Endothelial cell of umbilical vein (primary cell): ENCODE results near the gene AURKB. TPM values are rescaled to one million over a fixed set of nuclear protein-coding genes. Genes with fewer than 3 reads are reported as not detected.

Experiments
- BruUV-seq: library from RNA; stranded (reverse); fragments of 400-500 nt; replicated peaks from 2 replicates; lab custom pipeline; 2021; lab: Mats Ljungman, UMichigan
- CTCF ChIA-PET: fragments of 300-600, 350-600 bp; sonication (Branson Sonifier 250); formaldehyde crosslinking; loops from one replicate; lab custom pipeline; 2021; ENCODE audit warnings: antibody characterized with exemption, inconsistent platforms; lab: Charles Lee
- POLR2A ChIA-PET: fragments of 300-600, 350-600 bp; sonication (Branson Sonifier 250); formaldehyde crosslinking; loops from one replicate; lab custom pipeline; 2021; ENCODE audit warnings: antibody characterized with exemption, inconsistent platforms; lab: Charles Lee
- DNase-seq: peaks from one replicate; pipeline ENCODE4 v3.0.0-alpha.2; 2011; ENCODE audit warnings: low read depth, low spot score
- FAIRE-seq: peaks from 2 replicates; lab custom pipeline; 2011; peaks lifted over from hg19 to GRCh38; lab: Jason Lieb, UNC
- H2AFZ ChIP-seq: 2 replicates; pipeline ENCODE4 v1.6.0; 2012; ENCODE audit warnings: low read depth, low read length, control low read depth, inconsistent platforms
- H3K27ac ChIP-seq: 2 replicates; pipeline ENCODE4 v1.5.1; 2011; ENCODE audit warnings: low read depth, mild to moderate bottlenecking, control low read depth, low read length, moderate library complexity; ENCODE audit not compliant: insufficient read depth
- H3K27me3 ChIP-seq, 2 experiments: 2 replicates each; pipeline versions ENCODE4 v1.6.0 to v1.6.1; 2011; ENCODE audit warnings: low read length in 2 of 2, mixed read lengths in 1 of 2; ENCODE audit not compliant: control insufficient read depth in 2 of 2, insufficient read depth in 2 of 2
- H3K36me3 ChIP-seq, 2 experiments: 2 replicates in 1 of 2; 3 replicates in 1 of 2; pipeline ENCODE4 v1.5.1; 2011; ENCODE audit warnings: low read length in 2 of 2, mild to moderate bottlenecking in 1 of 2, moderate library complexity in 1 of 2; ENCODE audit not compliant: control insufficient read depth in 2 of 2, insufficient read depth in 2 of 2; ENCODE audit errors: extremely low read depth in 1 of 2
- H3K4me1 ChIP-seq: 3 replicates; pipeline ENCODE4 v1.5.1; 2011; ENCODE audit warnings: mild to moderate bottlenecking, low read length; ENCODE audit not compliant: control insufficient read depth, insufficient read depth; ENCODE audit errors: extremely low read depth
- H3K4me2 ChIP-seq: 2 replicates; pipeline ENCODE4 v1.6.1; 2011; ENCODE audit warnings: low read length, control low read depth, mixed read lengths; ENCODE audit not compliant: insufficient read depth
- H3K4me3 ChIP-seq, 3 experiments: fragments of 200-600 bp in 1 of 3; sonication (generic), shearing (Covaris generic) in 1 of 3; replicated peaks in 1 of 3; 2 replicates each; pipeline ENCODE4 v1.5.1; 2011 to 2016; ENCODE audit warnings: control low read depth in 3 of 3, low read length in 3 of 3, mild to moderate bottlenecking in 2 of 3, inconsistent platforms in 1 of 3, low read depth in 1 of 3, moderate library complexity in 1 of 3; ENCODE audit not compliant: insufficient read depth in 1 of 3
- H3K79me2 ChIP-seq: 2 replicates; pipeline ENCODE4 v1.6.0; 2012; ENCODE audit warnings: low read length, inconsistent platforms; ENCODE audit not compliant: control insufficient read depth, insufficient read depth
- H3K9ac ChIP-seq: replicated peaks from 2 replicates; pipeline ENCODE3; 2011; ENCODE audit warnings: low read length, control low read depth; ENCODE audit not compliant: insufficient read depth; ENCODE audit errors: extremely low read depth
- H3K9me1 ChIP-seq: replicated peaks from 3 replicates; pipeline ENCODE4 v1.6.0; 2011; ENCODE audit warnings: mild to moderate bottlenecking, low read length; ENCODE audit not compliant: control insufficient read depth, insufficient read depth; ENCODE audit errors: extremely low read depth
- H3K9me3 ChIP-seq: replicated peaks from 2 replicates; pipeline ENCODE4 v1.5.1; 2012; ENCODE audit warnings: low read length, inconsistent platforms; ENCODE audit not compliant: control insufficient read depth, insufficient read depth
- H4K20me1 ChIP-seq: replicated peaks from 2 replicates; pipeline ENCODE3; 2011; ENCODE audit warnings: mild to moderate bottlenecking, low read length; ENCODE audit not compliant: control insufficient read depth, insufficient read depth; ENCODE audit errors: extremely low read depth
- CTCF ChIP-seq, 2 donors: IDR thresholded peaks; 1 replicate in 1 of 2; 2 replicates in 1 of 2; pipeline ENCODE4 v1.5.1; 2011; ENCODE audit warnings: low read length in 2 of 2, mild to moderate bottlenecking in 2 of 2, moderate library complexity in 2 of 2, control low read depth in 1 of 2, inconsistent platforms in 1 of 2, low read depth in 1 of 2; ENCODE audit not compliant: insufficient read depth in 1 of 2; ENCODE audit errors: extremely low read depth in 1 of 2
- EZH2 ChIP-seq: IDR thresholded peaks from 2 replicates; pipeline ENCODE4 v1.6.1; 2012; ENCODE audit warnings: borderline replicate concordance, low read depth, mild to moderate bottlenecking, moderate library complexity, low read length, inconsistent platforms; ENCODE audit not compliant: severe bottlenecking
- FOS ChIP-seq: IDR thresholded peaks from 2 replicates; pipeline ENCODE4 v1.6.1; 2011; ENCODE audit warnings: mild to moderate bottlenecking, low read length, moderate library complexity, borderline replicate concordance; ENCODE audit not compliant: insufficient read depth
- GATA2 ChIP-seq: IDR thresholded peaks from 2 replicates; pipeline ENCODE4 v1.7.0; 2011; ENCODE audit warnings: low read depth, mild to moderate bottlenecking, moderate library complexity, mixed read lengths, low read length; ENCODE audit not compliant: insufficient read length, insufficient read depth
- JUN ChIP-seq: IDR thresholded peaks from 2 replicates; pipeline ENCODE4 v1.6.1; 2011; ENCODE audit warnings: borderline replicate concordance, low read depth; ENCODE audit not compliant: insufficient read length, insufficient read depth
- MAX ChIP-seq: IDR thresholded peaks from 2 replicates; pipeline ENCODE4 v1.6.1; 2011; ENCODE audit not compliant: insufficient read depth, insufficient read length
- MYC ChIP-seq: IDR thresholded peaks from one replicate; pipeline ENCODE4 v1.6.1; 2011; ENCODE audit warnings: mild to moderate bottlenecking, low read depth, low read length
- POLR2A ChIP-seq: IDR thresholded peaks from 2 replicates; pipeline ENCODE4 v1.6.1; 2012; ENCODE audit warnings: low read depth, mild to moderate bottlenecking, control low read depth, low read length
- POLR2AphosphoS5 ChIP-seq: IDR thresholded peaks from 2 replicates; pipeline ENCODE4 v1.6.1; 2012; ENCODE audit warnings: low read depth, mild to moderate bottlenecking, control low read depth, low read length, moderate library complexity; ENCODE audit not compliant: insufficient read depth
- dilution Hi-C: fragments of 300-500 bp; cut with MboI; formaldehyde crosslinking; loops from one replicate; pipeline ENCODE4 v1.15.0; 2019; ENCODE audit warnings: low sequenced_read_pairs; ENCODE audit not compliant: extremely low pct_ligation_motif_present
- intact Hi-C: fragments of 100-400 bp; cut with micrococcal nuclease; formaldehyde crosslinking; loops from one replicate; pipeline ENCODE4 v1.10.0; 2022
- polyA plus RNA-seq, 4 experiments: library from polyadenylated mRNA; depleted of rRNA in 3 of 4; stranded (reverse) in 3 of 4; unstranded in 1 of 4; fragments of >200 nt; gene quantifications; 2 replicates each; pipeline versions ENCODE4 v1.2.1 to v1.2.3, GENCODE V29; 2011 to 2012; ENCODE audit warnings: missing spikeins in 1 of 4
- total RNA-seq: library from RNA; stranded (reverse); gene quantifications from 2 replicates; pipeline ENCODE4 v1.2.3, GENCODE V29; 2021

The AURKB gene
- total and polyA plus RNA-seq, 2 donors (not counting 3 experiments of a cell fraction or from before 2014, with no cell fraction given): 67.8 to 107 TPM

DNA sequence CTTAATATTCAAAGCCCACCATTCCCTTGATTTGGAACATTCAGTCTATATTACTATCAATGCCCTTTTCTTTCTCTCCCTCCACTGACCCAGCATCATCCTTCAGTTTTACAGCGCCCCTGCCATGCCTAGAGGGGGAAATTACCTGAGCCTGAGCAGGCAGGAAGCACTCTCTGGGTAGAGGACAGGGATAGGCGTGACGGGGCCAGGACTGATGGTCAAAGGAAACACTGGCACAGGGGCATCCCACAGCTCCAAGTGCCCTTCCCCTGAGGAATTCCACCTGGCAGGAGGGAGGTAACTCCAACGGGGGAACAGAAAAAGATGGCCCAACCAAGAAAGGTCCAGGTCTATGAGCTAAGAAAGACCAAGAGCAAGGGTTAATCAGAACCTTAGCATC, 27.5 kb upstream of the AURKB start:
- Histone ChIP-seq H3K9me3 (no peaks in the 10 kb centered on the region), H3K9ac (no peak overlapping the region), H3K4me2 (no peak overlapping the region), H3K9me1 (no peaks in the 10 kb centered on the region), H3K36me3 (peaks cover 2 to 36% of the 10 kb centered on the region in 2 experiments), H3K27me3 (no peaks in the 10 kb centered on the region), H3K4me1 (no peaks in the 10 kb centered on the region), H3K79me2 (peaks cover 2% of the 10 kb centered on the region), H2AFZ (no peak overlapping the region), H3K4me3 (no peak overlapping the region), H3K27ac (no peak overlapping the region), H4K20me1 (no peaks in the 10 kb centered on the region)
- FAIRE-seq (no peak), DNase-seq (no peak)
- BruUV-seq: no TSS peak
- POLR2A ChIA-PET: no interaction called here
- dilution Hi-C loops (loop anchor here (10.0 kb wide), 1 partner anchor 67 kb away; no protein-coding TSS in a partner anchor), intact Hi-C loops (no loop called here)
- no peak for TF ChIP-seq MYC
- TF ChIP-seq JUN: no peak
- no peak for TF ChIP-seq MAX
- no peak for TF ChIP-seq CTCF (IDR thresholded peaks at IDR 0.05; ENCODE audit: extremely low read depth in 1 of 2, insufficient read depth in 1 of 2, low read depth in 1 of 2, low read length in 2 of 2)
- TF ChIP-seq POLR2A: no peak
- TF ChIP-seq FOS: no peak
- TF ChIP-seq EZH2: no peak
- no peak for TF ChIP-seq POLR2AphosphoS5
- TF ChIP-seq GATA2: no peak
- CTCF ChIA-PET: interaction anchor here (1.0 to 1.3 kb wide), 3 partner anchors 9 to 63 kb away, joined by 3 to 5 read pairs (median 3); no protein-coding TSS in a partner anchor
